NCI-H1048 (cell line): ENCODE data around the gene LENG9.
"Not testable (repeated sequence)": the region's sequence is repeated elsewhere in the genome, so short reads cannot be mapped to it uniquely, and the experiment has no call there.

Experiments used
- DNase-seq: peaks from one replicate; lab custom pipeline; 2025; lab: John Stamatoyannopoulos, UW

LENG9 gene

GRCh38 chr19:54478677-54479266 is 15.2 kb upstream of the LENG9 start:
- DNase-seq: no peak

- no peak for DNase-seq
Observed at GRCh38 chr19:54477650-54478049, 14.1 kb upstream of the LENG9 start.

- DNase-seq: no peak
Observed at GRCh38 chr19:54475706-54476105, 12.1 kb upstream of the LENG9 start.

- no peak for DNase-seq
Observed at GRCh38 chr19:54473892-54474372, 10.4 kb upstream of the LENG9 start.

- DNase-seq: no peak
Observed at GRCh38 chr19:54473071-54473891, 9.7 kb upstream of the LENG9 start, which contains the start of gene CDC42EP5. Gene CDC42EP5 (minus strand): TSS chr19:54473296. CDS start chr19:54465547, 7,749 bp downstream.

- no peak for DNase-seq
Observed at GRCh38 chr19:54470991-54471782, 7.6 kb upstream of the LENG9 start.

- DNase-seq: no peak
Observed at GRCh38 chr19:54470276-54470887, 6.8 kb upstream of the LENG9 start.

- no peak for DNase-seq
Observed at GRCh38 chr19:54469496-54469934, 5.9 kb upstream of the LENG9 start.

- DNase-seq: not testable (repeated sequence)
Observed at GRCh38 chr19:54466110-54466480, 2.5 kb upstream of the LENG9 start.

GRCh38 chr19:54465426-54466109 is 2.0 kb upstream of the LENG9 start:
- no peak for DNase-seq

- DNase-seq: peak; percentile 32
Observed at GRCh38 chr19:54464630-54465425, 1.2 kb upstream of the LENG9 start.

GRCh38 chr19:54464044-54464629 is 559 bp upstream of the LENG9 start:
- peak; percentile 97 for DNase-seq

GRCh38 chr19:54462655-54463530 is 685 bp downstream of the LENG9 start:
- no peak for DNase-seq

GRCh38 chr19:54462047-54462654 is 1.4 kb downstream of the LENG9 start:
- no peak for DNase-seq

GRCh38 chr19:54461613-54462012 is 2.0 kb downstream of the LENG9 start:
- DNase-seq: no peak

GRCh38 chr19:54461210-54461609 is 2.4 kb downstream of the LENG9 start:
- DNase-seq: no peak

GRCh38 chr19:54460230-54461005 is 3.2 kb downstream of the LENG9 start:
- no peak for DNase-seq
